ENCODE measurements around the gene HRH3.

HRH3 gene

DNA sequence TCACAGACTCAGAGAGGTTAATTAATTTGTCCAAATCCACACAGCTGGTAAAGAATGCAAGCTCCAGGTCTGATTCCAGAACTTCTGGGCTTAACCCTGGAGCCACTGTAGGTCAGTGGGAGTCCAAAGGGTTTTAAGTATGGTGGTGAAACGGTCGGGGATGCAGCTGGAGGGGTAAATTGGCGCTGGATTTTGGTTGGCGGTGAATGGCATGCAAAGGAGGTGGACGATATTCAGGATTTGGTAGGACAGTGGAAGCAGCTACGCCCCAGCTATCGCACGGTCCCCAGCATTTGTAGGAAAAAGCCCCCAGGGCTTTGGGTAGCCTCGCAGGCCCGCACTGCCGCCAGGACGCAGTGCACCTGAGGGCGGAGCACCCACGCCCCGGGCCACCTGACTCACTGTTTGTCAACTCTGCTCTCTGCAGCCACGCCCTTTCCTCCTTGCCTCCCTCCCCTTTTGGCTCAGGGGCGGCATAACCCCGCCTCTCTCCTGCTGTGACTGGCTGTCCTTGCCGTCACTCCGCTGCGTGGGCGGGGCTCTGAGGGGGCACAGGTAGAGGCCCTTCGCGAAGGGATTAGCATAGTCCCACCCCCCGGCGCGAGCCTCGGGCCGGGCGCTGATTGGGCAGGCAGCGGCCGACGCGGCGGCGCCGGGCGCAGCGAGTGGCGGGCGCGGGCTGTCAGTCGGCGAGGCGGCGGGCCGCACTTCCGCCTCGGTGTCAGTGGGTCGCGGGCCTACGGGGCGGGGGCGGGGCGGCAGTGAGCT, 17.9 kb upstream of the HRH3 start, which contains the start of gene OSBPL2 (continued):
- TF ChIP-seq ZNF18 (tag by site-specific recombination; IDR thresholded peaks at IDR 0.05): no peak
- TF ChIP-seq ZNF561 (tag by site-specific recombination; IDR thresholded peaks at IDR 0.05; ENCODE audit: borderline replicate concordance): no peak
- TF ChIP-seq ZNF629 (tag by site-specific recombination; IDR thresholded peaks at IDR 0.05): no peak
- TF ChIP-seq ZNF529 (tag by site-specific recombination; IDR thresholded peaks at IDR 0.05; ENCODE audit: insufficient replicate concordance): no peak
- no peak for TF ChIP-seq ZBTB49 (tag by site-specific recombination; IDR thresholded peaks at IDR 0.05; ENCODE audit: low read depth)
- TF ChIP-seq PRDM6 (tag by site-specific recombination; IDR thresholded peaks at IDR 0.05): no peak
- no peak for TF ChIP-seq ZNF26 (tag by site-specific recombination; IDR thresholded peaks at IDR 0.05)
- peak; percentile 94 for TF ChIP-seq EGR2 (tag by site-specific recombination; IDR thresholded peaks at IDR 0.05; ENCODE audit: low read depth)
- TF ChIP-seq, protein P1, sequence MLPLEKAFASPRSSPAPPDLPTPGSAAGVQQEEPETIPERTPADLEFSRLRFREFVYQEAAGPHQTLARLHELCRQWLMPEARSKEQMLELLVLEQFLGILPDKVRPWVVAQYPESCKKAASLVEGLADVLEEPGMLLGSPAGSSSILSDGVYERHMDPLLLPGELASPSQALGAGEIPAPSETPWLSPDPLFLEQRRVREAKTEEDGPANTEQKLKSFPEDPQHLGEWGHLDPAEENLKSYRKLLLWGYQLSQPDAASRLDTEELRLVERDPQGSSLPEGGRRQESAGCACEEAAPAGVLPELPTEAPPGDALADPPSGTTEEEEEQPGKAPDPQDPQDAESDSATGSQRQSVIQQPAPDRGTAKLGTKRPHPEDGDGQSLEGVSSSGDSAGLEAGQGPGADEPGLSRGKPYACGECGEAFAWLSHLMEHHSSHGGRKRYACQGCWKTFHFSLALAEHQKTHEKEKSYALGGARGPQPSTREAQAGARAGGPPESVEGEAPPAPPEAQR (tag by site-specific recombination; IDR thresholded peaks at IDR 0.05): no peak
- TF ChIP-seq WT1 (tag by site-specific recombination; IDR thresholded peaks at IDR 0.05): no peak
- no peak for TF ChIP-seq ZNF677 (tag by site-specific recombination; IDR thresholded peaks at IDR 0.05)
- no peak for TF ChIP-seq ZNF302 (tag by site-specific recombination; IDR thresholded peaks at IDR 0.05; ENCODE audit: low read depth)
- TF ChIP-seq SCRT2 (tag by site-specific recombination; IDR thresholded peaks at IDR 0.05): 0 out of 2 replicates have a peak, but pooled peaks have one; percentile 36
- TF ChIP-seq ZNF626 (tag by site-specific recombination; IDR thresholded peaks at IDR 0.05): no peak
- TF ChIP-seq ZIC2 (tag by site-specific recombination; IDR thresholded peaks at IDR 0.05): peak; percentile 7; the same call in 1 of the 2 replicates
- TF ChIP-seq GLIS2 (tag by site-specific recombination; IDR thresholded peaks at IDR 0.05): peak; percentile 65
- no peak for TF ChIP-seq INSM2 (tag by site-specific recombination; IDR thresholded peaks at IDR 0.05)
- TF ChIP-seq IKZF3 (tag by site-specific recombination; IDR thresholded peaks at IDR 0.05): no peak
- TF ChIP-seq ZBTB6 (tag by site-specific recombination; IDR thresholded peaks at IDR 0.05): 0 out of 2 replicates have a peak, but pooled peaks have one; percentile 2
- TF ChIP-seq KLF7 (tag by site-specific recombination; IDR thresholded peaks at IDR 0.05; ENCODE audit: borderline replicate concordance): peak; percentile 39; the same call in 1 of the 2 replicates
- no peak for TF ChIP-seq ZNF621 (tag by site-specific recombination; IDR thresholded peaks at IDR 0.05)
- no peak for TF ChIP-seq ZNF16 (tag by site-specific recombination; IDR thresholded peaks at IDR 0.05; ENCODE audit: low read depth)
- TF ChIP-seq GLIS1 (tag by site-specific recombination; IDR thresholded peaks at IDR 0.05): peak; percentile 49
- no peak for TF ChIP-seq ZNF548 (tag by site-specific recombination; IDR thresholded peaks at IDR 0.05)
- TF ChIP-seq, protein P2, sequence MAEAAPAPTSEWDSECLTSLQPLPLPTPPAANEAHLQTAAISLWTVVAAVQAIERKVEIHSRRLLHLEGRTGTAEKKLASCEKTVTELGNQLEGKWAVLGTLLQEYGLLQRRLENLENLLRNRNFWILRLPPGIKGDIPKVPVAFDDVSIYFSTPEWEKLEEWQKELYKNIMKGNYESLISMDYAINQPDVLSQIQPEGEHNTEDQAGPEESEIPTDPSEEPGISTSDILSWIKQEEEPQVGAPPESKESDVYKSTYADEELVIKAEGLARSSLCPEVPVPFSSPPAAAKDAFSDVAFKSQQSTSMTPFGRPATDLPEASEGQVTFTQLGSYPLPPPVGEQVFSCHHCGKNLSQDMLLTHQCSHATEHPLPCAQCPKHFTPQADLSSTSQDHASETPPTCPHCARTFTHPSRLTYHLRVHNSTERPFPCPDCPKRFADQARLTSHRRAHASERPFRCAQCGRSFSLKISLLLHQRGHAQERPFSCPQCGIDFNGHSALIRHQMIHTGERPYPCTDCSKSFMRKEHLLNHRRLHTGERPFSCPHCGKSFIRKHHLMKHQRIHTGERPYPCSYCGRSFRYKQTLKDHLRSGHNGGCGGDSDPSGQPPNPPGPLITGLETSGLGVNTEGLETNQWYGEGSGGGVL (tag by site-specific recombination; IDR thresholded peaks at IDR 0.05): no peak

Measured in HEK293 (cell line).